Measurements from ENCODE around the gene TMIE. TPM values are rescaled to one million over a fixed set of nuclear protein-coding genes. Genes with fewer than 3 reads are reported as not detected.
A peak's percentile ranks its signal among the peaks of the same experiment; 100 is the strongest.

The TMIE gene
- total RNA-seq, 1 donor from 2014 or later = 0.44 TPM

- H3K4me3 Mint-ChIP-seq = no peak overlapping the region
- H3K4me1 Mint-ChIP-seq = peaks cover 2% of the 10 kb centered on the region
- no peaks in the 10 kb centered on the region for H3K36me3 Mint-ChIP-seq (ENCODE audit: low read depth)
- CTCF ChIA-PET = no interaction called here
- H3K27ac Mint-ChIP-seq = no peak overlapping the region
- TF ChIP-seq CTCF (IDR thresholded peaks at IDR 0.05) = no peak
- H3K9me3 Mint-ChIP-seq = no peaks in the 10 kb centered on the region
- intact Hi-C loops (cut with micrococcal nuclease) = no loop called here
- ATAC-seq (ENCODE audit: low read depth) = no peak
- no peak for DNase-seq
- POLR2A ChIA-PET = no interaction called here
- H3K27me3 Mint-ChIP-seq = peaks cover 3% of the 10 kb centered on the region
Observed at GRCh38 chr3:46712191-46713049, 11.2 kb downstream of the TMIE start.

- Mint-ChIP-seq H3K27ac (peak overlapping the region; percentile 35), H3K4me1 (peaks cover 2% of the 10 kb centered on the region), H3K9me3 (no peaks in the 10 kb centered on the region), H3K27me3 (peaks cover 7% of the 10 kb centered on the region), H3K36me3 (ENCODE audit: low read depth) (no peaks in the 10 kb centered on the region), H3K4me3 (no peak overlapping the region)
- CTCF ChIA-PET = no interaction called here
- intact Hi-C loops (cut with micrococcal nuclease) = no loop called here
- DNase-seq = no peak
- POLR2A ChIA-PET = no interaction called here
- no peak for ATAC-seq (ENCODE audit: low read depth)
- no peak for TF ChIP-seq CTCF (IDR thresholded peaks at IDR 0.05)
Observed at GRCh38 chr3:46713050-46713897, 12.1 kb downstream of the TMIE start.

- H3K27ac Mint-ChIP-seq = peak overlapping the region; percentile 35
- DNase-seq (no peak), ATAC-seq (ENCODE audit: low read depth) (peak; percentile 72)
- no peaks in the 10 kb centered on the region for H3K36me3 Mint-ChIP-seq (ENCODE audit: low read depth)
- no peaks in the 10 kb centered on the region for H3K9me3 Mint-ChIP-seq
- POLR2A ChIA-PET = no interaction called here
- intact Hi-C loops (cut with micrococcal nuclease) = no loop called here
- TF ChIP-seq CTCF (IDR thresholded peaks at IDR 0.05) = no peak
- H3K4me3 Mint-ChIP-seq = no peak overlapping the region
- H3K4me1 Mint-ChIP-seq = peaks cover 2% of the 10 kb centered on the region
- peaks cover 12% of the 10 kb centered on the region for H3K27me3 Mint-ChIP-seq
- CTCF ChIA-PET = no interaction called here
Observed at GRCh38 chr3:46713898-46714552, 12.8 kb downstream of the TMIE start.

- POLR2A ChIA-PET = no interaction called here
- TF ChIP-seq CTCF (IDR thresholded peaks at IDR 0.05) = no peak
- Mint-ChIP-seq H3K36me3 (ENCODE audit: low read depth) (no peaks in the 10 kb centered on the region), H3K4me3 (no peak overlapping the region), H3K27ac (no peak overlapping the region), H3K27me3 (peaks cover 16% of the 10 kb centered on the region), H3K4me1 (peaks cover 2% of the 10 kb centered on the region), H3K9me3 (no peaks in the 10 kb centered on the region)
- ATAC-seq (ENCODE audit: low read depth) (no peak), DNase-seq (no peak)
- intact Hi-C loops (cut with micrococcal nuclease) = no loop called here
- CTCF ChIA-PET = interaction anchor here (0.5 kb wide), 1 partner anchor 1783 kb away, joined by 3 read pairs; no protein-coding TSS in a partner anchor
Observed at GRCh38 chr3:46714728-46715506, 13.7 kb downstream of the TMIE start.

Data from activated B cell treated with CpG ODN at 0.5 μM for 24 hours (primary cell).